HG03064 (cell line): ENCODE results near the gene CDKAL1.
"Not testable (repeated sequence)": the region's sequence is repeated elsewhere in the genome, so short reads cannot be mapped to it uniquely, and the experiment has no call there.

Experiments used
- ATAC-seq: cut with Tn5 transposase; IDR thresholded peaks from one replicate; pipeline ENCODE4 v1.9.1; 2021; ENCODE audit warnings: low read depth; ENCODE audit not compliant: unreplicated experiment

Gene CDKAL1

DNA sequence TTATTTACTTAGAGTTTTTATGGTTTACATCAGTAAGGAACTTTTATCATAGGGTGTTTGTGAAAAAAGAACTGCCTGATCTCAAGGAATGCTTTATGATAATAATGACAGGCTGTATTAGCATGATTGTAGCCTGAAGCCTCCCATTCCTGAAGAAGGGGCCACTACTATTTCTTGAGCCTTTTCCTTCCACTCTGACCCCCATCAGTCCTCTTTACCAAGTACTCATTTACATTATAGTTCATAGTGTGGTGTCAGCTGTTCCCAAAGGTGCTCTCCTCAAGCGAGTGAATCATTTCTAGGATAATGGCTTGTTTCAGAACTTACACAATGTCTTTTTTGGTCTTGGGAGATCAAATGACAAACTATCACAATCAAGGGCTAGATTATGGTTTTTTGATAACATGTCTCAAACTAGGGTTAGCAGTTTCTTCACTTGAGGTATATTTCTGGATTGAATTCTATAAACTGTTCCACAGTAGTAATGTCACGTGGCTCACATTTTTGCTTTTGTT lies 283.6 kb downstream of the CDKAL1 start:
- no peak for ATAC-seq

DNA sequence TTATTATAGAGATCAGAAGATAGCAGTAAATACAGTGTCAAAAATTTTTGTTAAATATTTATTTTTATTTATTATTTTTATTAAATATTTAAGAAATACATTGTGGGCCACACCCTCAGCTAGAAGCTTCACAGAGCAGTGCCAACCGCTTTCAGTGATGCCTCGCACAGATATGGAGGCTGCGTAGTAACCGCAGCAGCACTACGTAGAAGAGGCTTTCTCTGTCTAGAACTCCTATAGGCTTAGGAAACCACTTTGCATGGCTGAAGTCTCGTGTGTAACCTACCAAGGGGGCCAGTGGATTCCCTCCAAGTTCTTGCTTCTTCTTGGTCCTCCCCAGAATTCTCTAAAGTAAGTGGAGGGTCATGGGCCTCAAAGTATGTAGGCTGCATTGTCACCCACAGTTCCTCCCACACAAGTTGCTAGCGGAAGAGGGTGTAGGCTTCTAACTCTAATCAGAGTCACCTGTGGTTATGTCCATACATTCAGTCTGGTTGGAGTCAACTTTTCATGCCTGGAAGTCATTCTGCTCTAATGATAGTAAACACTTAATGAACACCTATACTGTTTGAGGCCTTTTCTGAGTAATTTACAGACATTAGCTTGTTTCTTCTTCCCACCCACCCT lies 285.6 kb downstream of the CDKAL1 start:
- ATAC-seq: no peak

DNA sequence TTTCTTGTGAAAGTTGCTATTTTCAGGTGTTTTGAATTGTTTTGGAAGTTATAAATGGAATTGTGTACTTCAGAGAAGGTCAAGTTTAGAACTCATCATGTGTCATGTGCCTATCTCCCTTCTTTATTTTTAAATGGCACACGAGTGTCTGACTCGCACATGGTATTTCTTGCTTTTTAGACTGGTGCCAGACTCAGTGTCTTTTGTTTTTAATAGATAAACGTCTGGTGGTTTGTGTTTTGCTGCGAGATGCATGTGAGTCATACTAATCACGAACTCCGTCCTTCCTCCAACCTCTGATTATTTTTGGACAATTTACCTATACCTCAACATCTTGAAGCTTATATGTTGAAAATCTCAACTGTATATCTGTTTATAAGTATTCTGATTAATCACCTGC lies 292.1 kb downstream of the CDKAL1 start:
- no peak for ATAC-seq

DNA sequence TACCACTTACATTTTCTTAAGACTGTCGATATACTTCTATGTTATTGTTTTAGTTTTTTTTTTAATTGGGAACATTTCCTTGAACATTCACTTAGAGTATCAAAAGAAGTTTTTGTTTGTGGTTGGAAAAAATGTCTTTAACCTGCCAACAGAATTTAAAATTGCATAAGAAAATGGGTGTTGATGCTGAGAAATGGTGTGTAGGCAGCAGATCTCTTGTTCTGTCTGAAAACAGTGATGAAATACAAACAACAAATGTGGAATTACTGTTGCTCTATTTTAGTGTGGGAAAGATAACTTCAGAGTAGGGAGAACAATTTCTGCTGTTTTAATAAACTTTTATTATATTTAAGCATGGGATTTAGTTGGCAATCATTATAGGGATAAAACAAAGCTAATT lies 293.5 kb downstream of the CDKAL1 start:
- ATAC-seq: no peak

DNA sequence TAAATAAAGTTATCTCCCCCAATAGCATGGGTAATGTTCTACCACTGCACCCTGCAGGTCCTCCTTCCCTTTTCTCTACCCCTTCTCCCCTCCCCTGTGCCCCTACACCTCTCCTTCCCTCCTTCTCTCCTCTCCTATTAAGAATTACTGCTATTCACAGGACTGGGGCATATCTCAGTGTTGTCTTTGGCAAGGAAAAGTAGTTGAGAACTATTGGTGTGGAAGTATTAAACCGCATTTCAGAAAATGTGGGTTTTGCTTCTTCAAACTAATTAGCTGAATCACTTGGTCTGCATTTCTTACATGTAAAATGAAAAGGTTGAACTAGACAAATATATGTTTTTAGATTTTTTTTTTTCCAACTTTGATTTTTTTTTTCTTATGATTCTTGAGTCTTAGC lies 296.3 kb downstream of the CDKAL1 start:
- ATAC-seq: no peak

DNA sequence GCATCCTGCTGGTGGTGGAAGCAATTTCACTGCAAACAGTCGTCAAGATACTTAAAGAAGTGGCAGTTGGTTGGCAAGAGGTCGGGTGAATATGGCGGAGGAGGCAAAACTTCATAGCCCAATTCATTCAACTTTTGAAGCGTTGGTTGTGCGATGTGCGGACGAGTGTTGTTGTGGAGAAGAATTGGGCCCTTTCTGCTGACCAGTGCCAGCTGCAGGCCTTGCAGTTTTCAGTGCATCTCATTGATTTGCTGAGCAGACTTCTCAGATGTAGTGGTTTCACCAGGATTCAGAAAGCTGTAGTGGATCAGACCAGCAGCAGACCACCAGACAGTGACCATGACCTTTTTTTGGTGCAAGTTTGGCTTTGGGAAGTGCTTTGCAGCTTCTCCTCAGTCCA lies 297.0 kb downstream of the CDKAL1 start:
- ATAC-seq: not testable (repeated sequence)

DNA sequence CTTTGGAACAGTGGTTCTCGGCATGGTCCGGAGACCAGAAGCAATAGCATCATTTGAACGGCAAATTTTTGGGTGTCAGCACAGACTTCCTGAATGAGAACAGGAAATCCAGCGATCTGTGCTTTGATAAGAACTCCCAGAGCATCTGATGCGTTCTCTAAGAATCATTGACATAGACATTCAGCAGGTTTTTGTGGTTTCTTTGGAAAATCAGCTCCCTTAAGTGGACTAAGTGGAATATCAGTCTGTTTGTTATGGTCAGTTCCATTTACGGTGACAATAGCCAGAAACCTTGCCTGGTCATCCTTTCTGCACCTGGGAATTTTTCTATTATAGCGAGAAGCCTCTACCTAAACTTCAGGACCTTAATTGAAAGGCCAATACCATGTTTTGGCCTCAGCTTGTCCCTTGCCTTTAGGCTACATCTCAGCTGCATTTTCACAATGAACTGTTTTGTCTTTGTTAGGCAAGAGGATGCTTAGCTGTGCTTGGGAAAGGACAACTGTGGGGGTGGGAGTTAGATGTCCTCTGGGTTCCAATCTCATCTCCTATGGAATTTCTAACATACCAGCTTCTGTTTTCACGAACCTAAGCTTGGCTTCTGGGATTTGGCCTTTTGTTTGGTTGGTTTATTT lies 299.7 kb downstream of the CDKAL1 start:
- no peak for ATAC-seq

DNA sequence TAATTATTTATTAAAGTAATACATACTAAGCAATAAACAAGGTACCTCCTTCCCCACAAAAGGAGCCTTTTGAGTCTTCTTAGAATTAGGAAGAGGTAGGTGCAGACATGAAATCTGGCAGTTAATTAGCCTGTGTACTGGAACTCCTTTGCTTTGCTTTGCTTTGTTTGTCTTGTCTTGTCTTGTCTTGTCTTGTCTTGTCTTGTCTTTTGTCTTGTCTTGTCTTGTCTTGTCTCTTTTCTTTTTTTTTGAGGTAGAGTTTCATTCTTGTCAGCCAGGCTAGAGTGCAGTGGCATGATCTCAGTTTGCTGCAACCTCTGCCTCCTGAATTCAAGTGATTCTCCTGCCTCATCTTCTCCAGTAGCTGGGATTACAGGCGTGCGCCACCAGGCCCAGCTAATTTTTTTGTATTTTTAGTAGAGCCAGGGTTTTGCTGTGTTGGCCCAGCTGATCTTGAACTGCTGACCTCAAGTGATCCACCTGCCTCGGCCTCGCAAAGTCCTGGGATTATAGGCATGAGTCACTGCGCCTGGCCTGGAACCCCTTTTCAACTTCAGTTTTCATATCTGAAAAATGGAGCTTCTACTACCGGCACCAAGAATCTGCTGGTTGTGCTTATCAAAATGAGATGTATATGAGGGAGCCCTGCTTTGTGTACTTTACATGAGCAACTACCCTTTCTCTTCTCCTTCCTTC lies 301.2 kb downstream of the CDKAL1 start:
- ATAC-seq: no peak

DNA sequence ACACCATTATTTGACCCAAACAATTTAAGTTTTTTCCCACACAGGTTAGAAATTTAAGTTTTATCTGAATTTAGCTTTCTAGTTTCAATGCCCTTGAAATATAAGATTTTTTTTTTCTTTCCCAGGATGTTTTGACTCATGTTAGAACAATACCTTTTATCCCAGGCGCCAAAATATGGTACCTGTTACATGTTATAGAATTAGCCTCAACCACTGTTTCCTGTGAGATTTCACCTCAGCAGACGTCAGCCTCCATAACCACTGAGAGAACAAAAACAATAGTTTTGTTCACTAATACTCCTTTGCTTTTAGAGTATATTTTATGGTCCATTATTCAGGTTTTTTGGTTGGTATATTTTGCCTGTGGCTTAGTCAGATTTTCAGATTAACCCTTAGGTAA lies 302.9 kb downstream of the CDKAL1 start:
- no peak for ATAC-seq

DNA sequence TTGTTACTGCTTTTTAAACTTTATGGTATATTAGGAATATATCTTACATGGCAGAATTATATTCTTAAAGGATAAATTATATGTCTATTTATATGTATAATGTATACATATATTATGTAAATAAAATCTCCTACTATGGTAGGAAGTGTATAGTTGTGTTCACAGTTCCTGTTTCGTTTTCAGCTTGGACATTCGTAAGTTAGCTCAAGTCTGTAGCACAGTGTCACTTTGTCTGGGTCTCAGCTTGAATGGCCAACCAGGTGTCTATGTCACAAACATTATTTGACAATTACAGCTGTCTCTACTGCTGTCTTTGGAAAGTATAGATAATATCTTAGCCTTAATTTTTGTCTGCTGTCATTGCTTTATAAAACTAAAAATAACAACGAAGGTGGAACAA lies 303.9 kb downstream of the CDKAL1 start:
- ATAC-seq: no peak

DNA sequence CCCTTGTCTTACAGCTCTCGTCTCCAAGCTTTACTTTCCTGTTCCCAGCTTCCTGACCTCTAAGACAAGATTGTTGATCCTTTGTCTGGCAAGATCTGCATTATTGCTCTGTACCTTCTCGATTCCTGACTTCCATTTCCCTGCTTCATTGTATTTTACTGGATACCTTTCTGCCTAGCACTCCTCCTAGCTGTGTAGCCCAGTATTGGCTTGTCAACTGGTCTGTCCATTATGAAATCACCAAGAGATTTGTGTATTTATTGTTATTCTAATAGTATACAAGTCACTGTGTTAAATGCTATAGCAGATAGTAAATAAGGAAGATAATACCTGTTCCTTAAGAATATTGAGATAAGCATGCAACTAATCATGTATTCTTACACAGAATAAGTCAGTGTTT lies 305.4 kb downstream of the CDKAL1 start:
- ATAC-seq: no peak

DNA sequence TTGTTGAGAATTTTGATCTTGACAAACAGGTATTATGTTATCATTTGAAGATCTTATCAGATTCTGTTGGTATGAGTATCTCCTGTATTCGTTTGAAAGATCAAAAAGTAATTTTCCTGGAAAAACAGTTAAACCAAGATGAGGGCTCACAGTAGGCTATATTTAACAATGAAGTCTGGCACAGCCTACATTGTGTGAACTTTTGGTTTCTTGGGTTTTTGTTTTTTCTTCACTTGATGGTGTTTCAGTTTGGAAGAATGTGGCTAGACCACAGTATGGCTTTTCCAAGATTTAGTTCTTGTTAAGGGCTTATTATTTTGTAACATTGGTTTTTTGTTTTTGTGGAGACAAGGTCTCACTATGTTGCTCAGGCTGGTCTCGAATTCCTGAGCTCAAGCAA lies 306.4 kb downstream of the CDKAL1 start:
- no peak for ATAC-seq

DNA sequence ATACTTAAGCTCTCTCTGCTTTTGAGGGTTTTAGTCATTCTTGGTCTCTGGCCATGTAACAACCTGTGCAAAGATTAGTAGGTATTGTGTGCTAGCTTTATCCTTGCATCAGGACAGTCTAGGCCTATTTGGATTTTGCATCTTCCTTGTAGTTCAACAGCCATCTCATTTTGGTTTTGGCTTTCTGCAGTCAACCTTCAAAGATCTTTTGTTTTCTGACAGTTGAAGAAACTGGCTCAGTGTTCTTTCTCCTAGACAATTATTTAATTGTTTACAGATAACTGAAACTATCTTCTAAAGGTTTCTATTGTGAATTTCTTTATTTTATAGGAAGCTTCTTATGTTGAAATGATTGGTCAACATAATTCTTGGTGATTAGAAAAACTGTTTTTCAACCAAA lies 307.5 kb downstream of the CDKAL1 start:
- ATAC-seq: no peak

DNA sequence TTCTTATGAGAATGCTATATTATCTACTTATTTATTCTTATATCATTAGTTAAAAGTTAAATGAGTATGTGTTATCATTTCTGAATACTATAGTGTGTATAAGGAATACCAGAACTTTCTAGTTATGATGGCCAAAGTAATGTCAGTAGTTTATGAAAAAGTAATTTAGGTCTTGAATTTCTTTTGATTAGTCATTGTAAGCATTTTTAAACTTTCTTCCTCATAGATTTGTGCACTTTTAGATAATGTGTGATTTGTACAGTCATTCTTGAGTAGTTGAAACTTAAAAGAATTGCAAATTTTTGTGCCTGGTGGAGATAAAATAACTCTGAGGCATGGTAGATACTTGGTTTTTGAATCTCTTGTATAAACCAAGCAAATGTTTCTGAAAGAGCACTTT lies 311.3 kb downstream of the CDKAL1 start:
- no peak for ATAC-seq

DNA sequence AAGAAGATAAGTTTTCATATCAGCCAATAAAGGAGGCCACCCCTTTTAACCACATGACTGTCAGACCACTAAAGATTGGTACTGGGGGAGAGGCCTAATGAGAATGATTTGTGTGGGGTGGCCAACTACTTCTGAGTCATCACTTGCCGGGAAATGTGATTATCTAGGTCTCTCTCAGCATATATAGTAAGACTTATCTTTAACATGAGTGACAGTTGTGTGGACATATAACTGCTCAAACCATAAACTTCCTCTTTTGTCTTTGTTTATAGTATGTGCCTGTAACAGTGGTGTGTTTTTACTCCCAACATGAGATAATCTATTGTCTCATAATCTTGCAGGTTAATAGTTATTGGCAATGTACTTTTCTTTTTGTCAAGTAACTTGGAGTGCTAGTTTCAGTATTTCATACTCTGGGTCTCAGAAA lies 312.4 kb downstream of the CDKAL1 start:
- no peak for ATAC-seq

DNA sequence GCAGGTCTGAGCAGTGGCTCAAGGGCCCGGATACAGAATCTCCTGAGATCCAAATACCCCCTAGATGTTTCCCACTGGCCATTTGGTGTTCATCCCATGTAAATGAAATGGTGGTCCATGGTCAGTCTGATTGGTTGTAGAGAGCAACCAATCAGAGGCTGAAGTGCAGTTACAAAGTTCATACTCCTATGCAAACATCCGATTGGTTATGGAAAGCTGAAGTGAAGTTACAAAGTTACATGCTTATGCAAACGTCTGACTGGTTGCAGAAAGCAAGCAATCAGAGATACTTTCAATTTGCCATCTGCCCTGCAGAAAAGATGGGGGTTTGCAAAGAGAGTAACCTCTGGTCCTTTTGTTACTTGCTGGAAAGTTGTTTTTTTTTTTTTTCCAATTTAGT lies 313.6 kb downstream of the CDKAL1 start:
- ATAC-seq: no peak

DNA sequence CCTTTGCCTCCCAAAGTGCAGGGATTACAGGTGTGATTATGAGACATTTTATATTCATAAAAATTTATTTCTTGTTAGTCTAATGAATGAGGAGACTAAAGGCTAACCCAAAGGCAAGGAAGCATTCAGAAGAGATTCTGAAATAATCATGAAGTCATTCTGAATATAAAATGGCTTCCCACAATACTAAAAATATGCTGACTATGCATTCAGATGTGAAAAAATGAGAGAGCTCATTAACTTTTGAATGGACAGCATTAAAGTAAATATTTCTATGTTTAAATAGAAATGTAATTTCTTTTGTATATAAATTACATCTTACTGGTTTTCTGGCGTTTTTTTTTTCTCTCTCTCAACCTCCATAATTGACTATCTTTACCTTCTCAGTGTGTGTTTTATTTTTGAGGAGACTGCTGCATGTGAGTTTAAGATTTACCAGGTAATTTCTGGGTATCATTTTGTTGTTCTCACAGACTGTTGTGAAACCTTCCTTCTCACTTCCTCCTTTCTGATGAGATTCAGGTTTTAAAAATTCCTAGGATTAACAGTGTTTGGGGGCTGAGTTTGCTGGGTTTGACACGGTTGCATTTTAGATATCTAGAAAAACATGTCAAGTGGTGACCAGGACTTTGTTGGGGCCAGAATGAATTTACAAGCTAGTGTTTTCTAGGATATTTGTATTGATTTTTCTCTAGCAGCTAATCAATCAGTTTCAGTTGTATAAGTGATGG lies 316.6 kb downstream of the CDKAL1 start:
- ATAC-seq: no peak

DNA sequence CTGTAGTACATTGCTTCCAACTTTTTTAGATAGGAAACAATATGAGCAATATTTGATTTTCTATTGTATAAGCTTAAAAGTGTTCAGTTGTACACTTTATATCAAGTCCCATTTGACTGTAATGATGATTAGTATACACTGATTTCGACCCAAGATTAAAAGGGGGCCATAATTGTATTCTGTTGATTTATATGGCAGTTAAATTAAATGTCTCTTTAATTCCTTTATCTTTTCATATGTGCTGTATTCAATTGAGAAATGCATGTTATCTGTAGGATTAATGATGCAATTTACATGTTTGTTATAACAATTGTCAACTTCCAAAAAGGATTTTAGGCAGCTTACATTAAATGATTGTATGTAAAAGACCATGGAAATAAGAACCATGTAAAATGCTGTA lies 317.5 kb downstream of the CDKAL1 start:
- no peak for ATAC-seq

DNA sequence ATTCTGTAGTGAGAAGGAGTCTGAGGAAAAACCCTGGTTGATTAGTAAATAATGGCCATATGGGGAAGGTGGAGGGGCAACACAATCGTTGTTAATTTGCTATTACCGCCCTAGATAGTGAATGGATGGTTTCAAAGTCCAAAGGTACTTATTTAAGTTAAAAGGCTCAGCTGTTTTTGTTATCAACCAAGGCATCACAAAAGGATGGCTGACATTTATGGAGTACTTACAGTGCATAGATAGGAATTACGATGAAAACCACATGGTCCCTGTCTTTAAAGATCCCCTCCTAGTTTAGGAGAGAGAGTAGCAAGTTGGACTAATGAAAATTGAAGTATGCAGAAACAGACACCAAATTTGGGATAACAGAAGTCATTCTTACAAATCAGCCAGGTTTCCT lies 319.6 kb downstream of the CDKAL1 start:
- no peak for ATAC-seq

DNA sequence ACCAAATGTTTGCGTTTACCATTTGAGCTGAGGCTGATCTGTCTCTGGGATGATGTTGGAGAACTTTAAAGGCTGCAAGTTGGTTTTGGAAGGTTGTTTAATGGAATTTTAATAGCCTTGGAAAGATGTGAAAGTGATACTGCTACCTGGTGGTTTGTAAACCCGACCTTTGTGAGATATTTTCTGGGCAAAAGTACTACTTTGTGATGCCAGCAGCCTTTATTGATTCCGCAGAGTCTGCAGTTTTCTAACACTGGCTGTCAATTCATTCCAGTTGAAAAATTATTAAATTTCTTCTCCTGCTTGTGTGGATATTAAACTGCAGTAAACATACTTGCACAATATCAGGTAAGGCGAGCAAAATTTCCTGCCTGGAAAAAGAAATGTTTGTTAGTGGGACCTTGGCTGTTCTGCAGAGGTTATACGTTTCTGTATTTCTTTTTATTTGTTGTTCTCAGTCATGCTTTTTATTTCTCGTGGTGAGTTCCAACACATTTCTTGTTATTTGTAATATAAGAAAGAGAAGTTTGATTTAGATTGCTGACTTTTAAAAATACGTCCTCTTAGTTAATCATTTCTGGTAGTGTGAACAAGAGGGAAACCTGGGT lies 322.5 kb downstream of the CDKAL1 start:
- ATAC-seq: no peak

DNA sequence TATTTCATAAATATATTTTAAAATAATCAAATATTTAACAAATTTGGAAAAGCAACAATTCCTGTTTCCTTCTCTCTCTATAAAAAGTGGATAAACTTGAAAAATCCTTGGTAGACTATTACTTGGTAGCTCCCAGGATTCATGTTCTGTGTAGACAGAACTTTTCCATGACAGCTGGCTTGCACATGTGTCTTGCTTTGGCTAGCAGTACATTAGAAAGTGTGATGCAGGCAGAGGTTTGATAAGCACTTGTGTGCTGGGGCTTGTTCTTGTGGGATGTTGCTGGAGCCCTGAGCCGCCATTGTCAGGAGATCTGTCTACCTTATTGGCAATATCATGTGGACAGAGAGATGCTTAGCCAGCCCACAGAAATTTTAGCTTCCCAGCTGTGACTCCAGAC lies 327.2 kb downstream of the CDKAL1 start:
- ATAC-seq: no peak
